B cell (primary cell): Measurements from ENCODE around the gene KMT2D. TPM values are rescaled to one million over a fixed set of nuclear protein-coding genes. Genes with fewer than 3 reads are reported as not detected.

Experiments used
- ATAC-seq: fragments of 200-7000 bp; cut with Tn5 transposase; one replicate; pipeline ENCODE4 v1.10.0; 2021; ENCODE audit warnings: low read depth, mild to moderate bottlenecking, moderate number of reproducible peaks, moderate library complexity
- CTCF ChIA-PET: fragments of 350-600 bp; sonication (Branson Sonifier 250); formaldehyde crosslinking; loops from one replicate; lab custom pipeline; 2021; ENCODE audit warnings: antibody characterized with exemption, inconsistent platforms; lab: Charles Lee
- POLR2A ChIA-PET: fragments of 350-600 bp; sonication (Branson Sonifier 250); formaldehyde crosslinking; loops from one replicate; lab custom pipeline; 2021; ENCODE audit warnings: antibody characterized with exemption; lab: Charles Lee
- DNase-seq: peaks from one replicate; pipeline ENCODE4 v3.0.0; 2013
- H2AFZ ChIP-seq: 2 replicates; pipeline ENCODE4 v1.6.1; 2012; ENCODE audit warnings: mild to moderate bottlenecking, low read depth, low read length; ENCODE audit not compliant: insufficient read depth, poor library complexity, severe bottlenecking
- H3K27ac ChIP-seq, 2 donors: 1 replicate in 1 of 2; 2 replicates in 1 of 2; pipeline ENCODE4 v1.5.1; 2012 to 2013; ENCODE audit warnings: low read length in 2 of 2, mild to moderate bottlenecking in 2 of 2, moderate library complexity in 1 of 2
- H3K27me3 ChIP-seq, 4 experiments: fragments of 200-600 bp in 1 of 4; sonication (generic) in 1 of 4; replicated peaks in 1 of 4; 1 replicate in 2 of 4; 2 replicates in 2 of 4; pipeline versions ENCODE4 v1.6.1 to v1.7.0; 2013 to 2016; ENCODE audit warnings: low read length in 3 of 4, mild to moderate bottlenecking in 2 of 4, mixed read lengths in 1 of 4, moderate library complexity in 1 of 4; ENCODE audit not compliant: insufficient read depth in 4 of 4, control insufficient read depth in 3 of 4; ENCODE audit errors: control extremely low read depth in 1 of 4
- H3K36me3 ChIP-seq, 2 experiments: replicated peaks in 1 of 2; 1 replicate in 1 of 2; 2 replicates in 1 of 2; pipeline versions ENCODE4 v1.6.1 to v1.7.1; 2013; ENCODE audit warnings: low read length in 1 of 2; ENCODE audit not compliant: insufficient read depth in 2 of 2, control insufficient read depth in 1 of 2; ENCODE audit errors: control extremely low read depth in 1 of 2, extremely low read depth in 1 of 2
- H3K4me1 ChIP-seq, 2 donors: fragments of 200-600 bp in 1 of 2; sonication (generic) in 1 of 2; 1 replicate in 1 of 2; 2 replicates in 1 of 2; pipeline versions ENCODE4 v1.5.1 to v1.6.1; 2013 to 2017; ENCODE audit warnings: low read length in 2 of 2; ENCODE audit not compliant: control insufficient read depth in 2 of 2, insufficient read depth in 2 of 2
- H3K4me2 ChIP-seq: replicated peaks from 2 replicates; pipeline ENCODE3; 2012; ENCODE audit warnings: mild to moderate bottlenecking, low read depth, low read length; ENCODE audit not compliant: poor library complexity, severe bottlenecking
- H3K4me3 ChIP-seq, 5 experiments: fragments of 200-600 bp in 1 of 5; sonication (generic) in 1 of 5; 1 replicate in 3 of 5; 2 replicates in 2 of 5; pipeline versions ENCODE4 v1.5.1 to v1.7.0; 2011 to 2016; ENCODE audit warnings: low read length in 4 of 5, mild to moderate bottlenecking in 4 of 5, low read depth in 2 of 5, control low read depth in 1 of 5, moderate library complexity in 1 of 5; ENCODE audit not compliant: insufficient read depth in 1 of 5; ENCODE audit errors: control extremely low read depth in 1 of 5, extremely low read depth in 1 of 5
- H3K79me2 ChIP-seq: fragments of 200-600 bp; sonication (generic); one replicate; pipeline ENCODE4 v1.6.0; 2016; ENCODE audit warnings: low read length; ENCODE audit not compliant: control insufficient read depth, insufficient read depth
- H3K9ac ChIP-seq: fragments of 200-600 bp; sonication (generic); 2 replicates; pipeline ENCODE4 v1.6.1; 2017; ENCODE audit warnings: mild to moderate bottlenecking, low read length, moderate library complexity
- H3K9me3 ChIP-seq, 3 donors: one replicate each; pipeline versions ENCODE4 v1.6.1 to v1.7.1; 2013; ENCODE audit warnings: low read length in 2 of 3; ENCODE audit not compliant: control insufficient read depth in 2 of 3, insufficient read depth in 1 of 3; ENCODE audit errors: control extremely low read depth in 1 of 3
- H4K20me1 ChIP-seq: 2 replicates; pipeline ENCODE4 v1.6.0; 2012; ENCODE audit warnings: mild to moderate bottlenecking, low read length; ENCODE audit not compliant: insufficient read depth, control insufficient read depth, poor library complexity, severe bottlenecking
- H3K27ac Mint-ChIP-seq: one replicate; pipeline ENCODE4 v1.8.0; 2021; ENCODE audit warnings: mixed read lengths
- H3K27me3 Mint-ChIP-seq: one replicate; pipeline ENCODE4 v1.8.0; 2021; ENCODE audit warnings: mixed read lengths
- H3K4me1 Mint-ChIP-seq: one replicate; pipeline ENCODE4 v1.8.0; 2021; ENCODE audit warnings: mixed read lengths
- H3K4me3 Mint-ChIP-seq: one replicate; pipeline ENCODE4 v1.8.0; 2021; ENCODE audit warnings: mixed read lengths
- H3K9me3 Mint-ChIP-seq: one replicate; pipeline ENCODE4 v1.8.0; 2022; ENCODE audit warnings: mixed read lengths; ENCODE audit not compliant: insufficient read depth
- CTCF ChIP-seq: fragments of 200-600 bp; IDR thresholded peaks from one replicate; pipeline ENCODE4 v1.8.0; 2022; ENCODE audit warnings: antibody characterized with exemption, mild to moderate bottlenecking
- EZH2 ChIP-seq: IDR thresholded peaks from 2 replicates; pipeline ENCODE4 v1.6.1; 2012; ENCODE audit warnings: borderline replicate concordance, low read depth, mild to moderate bottlenecking, moderate library complexity, low read length; ENCODE audit not compliant: insufficient read depth, poor library complexity, severe bottlenecking
- WGBS: methylation state at CpG from one replicate; pipeline ENCODE4 v1.1.5; 2013; ENCODE audit warnings: missing lambda C conversion rate; ENCODE audit not compliant: insufficient coverage; 5-methylcytosine and 5-hydroxymethylcytosine counted together
- intact Hi-C: fragments of 100-400 bp; cut with micrococcal nuclease; formaldehyde crosslinking; loops from one replicate; pipeline ENCODE4 v1.10.0; 2022
- polyA plus RNA-seq: library from polyadenylated mRNA; depleted of rRNA; stranded (reverse); fragments of >200 nt; gene quantifications from 2 replicates; pipeline ENCODE4 v1.2.3, GENCODE V29; 2012
- total RNA-seq, 2 donors: library from RNA; stranded (reverse); fragments of 120-200 nt in 1 of 2; gene quantifications; 1 replicate in 1 of 2; 2 replicates in 1 of 2; pipeline versions ENCODE4 v1.2.3 to v1.2.4, GENCODE V29; 2013 to 2022

Gene KMT2D
- total and polyA plus RNA-seq, 2 donors (not counting 1 experiment from before 2014, with no cell fraction given) = 64.0 to 179 TPM

- Histone ChIP-seq H3K27ac (peak overlapping the region; percentile 4 to 88), H3K27me3 (no peaks in the 10 kb centered on the region), H4K20me1 (peaks cover 69% of the 10 kb centered on the region), H3K4me3 (peak overlapping the region; percentile 81 to 97 (median 91)), H3K36me3 (peaks cover 0 to 23% of the 10 kb centered on the region in 2 experiments), H3K9me3 (no peaks in the 10 kb centered on the region), H3K79me2 (peaks cover 90% of the 10 kb centered on the region), H3K4me1 (peaks cover 51 to 57% of the 10 kb centered on the region in 2 donors), H3K9ac (peak overlapping the region; percentile 93), H3K4me2 (peak overlapping the region; percentile 97), H2AFZ (no peak overlapping the region)
- whole genome bisulfite sequencing = 18% methylated on average over 3 of the region's 4 CpGs
- H3K27me3 Mint-ChIP-seq = no peaks in the 10 kb centered on the region
- intact Hi-C loops = loop anchor here (5.0 kb wide), 1 partner anchor 61 kb away; the partner anchor contains the start of gene DDN
- peak overlapping the region; percentile 92 for H3K4me3 Mint-ChIP-seq
- H3K4me1 Mint-ChIP-seq = peaks cover 56% of the 10 kb centered on the region
- no peaks in the 10 kb centered on the region for H3K9me3 Mint-ChIP-seq
- TF ChIP-seq EZH2 (no peak), CTCF (no peak)
- peak overlapping the region; percentile 92 for H3K27ac Mint-ChIP-seq
- POLR2A ChIA-PET = interaction anchor here (0.6 to 1.8 kb wide), 2 partner anchors 38 to 73 kb away, joined by 4 to 6 read pairs; partner anchors contain the start of gene TUBA1B
- ATAC-seq (no peak), DNase-seq (no peak)
- CTCF ChIA-PET = interaction anchor here (0.5 to 1.6 kb wide), 4 partner anchors 21 to 131 kb away, joined by 3 to 7 read pairs (median 4); partner anchors contain the start of gene TUBA1A
Observed at GRCh38 chr12:49057888-49058287, 2.7 kb downstream of the KMT2D start.
